Measurements from ENCODE around the gene PLA2G2A.

DNA sequence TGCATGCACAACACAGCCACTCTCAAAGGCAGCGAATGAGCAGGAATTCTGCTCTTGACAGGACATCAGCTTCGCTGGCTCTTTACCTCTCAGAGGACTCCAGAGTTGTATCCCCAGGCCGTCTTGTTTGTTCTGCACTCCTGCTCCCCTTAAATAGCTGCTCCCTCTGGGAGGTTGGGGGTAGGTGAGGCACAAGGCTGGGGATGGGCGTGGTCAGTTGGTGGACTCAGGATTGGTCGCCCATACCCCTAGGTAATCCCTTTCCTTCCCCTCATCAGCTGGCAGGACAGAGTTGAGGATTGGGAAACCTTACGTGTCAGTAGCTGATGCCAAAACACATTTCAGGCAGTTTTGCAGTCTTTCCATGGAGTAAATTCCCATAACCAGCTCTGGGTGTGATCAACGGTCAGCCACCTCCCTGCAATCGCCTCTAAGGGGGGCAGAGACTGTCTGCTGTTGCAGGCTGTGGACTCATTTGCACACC is at the start of gene PLA2G2A:
- TF ChIP-seq POLR2A (IDR thresholded peaks at IDR 0.05), result no peak
- TF ChIP-seq, protein P1, sequence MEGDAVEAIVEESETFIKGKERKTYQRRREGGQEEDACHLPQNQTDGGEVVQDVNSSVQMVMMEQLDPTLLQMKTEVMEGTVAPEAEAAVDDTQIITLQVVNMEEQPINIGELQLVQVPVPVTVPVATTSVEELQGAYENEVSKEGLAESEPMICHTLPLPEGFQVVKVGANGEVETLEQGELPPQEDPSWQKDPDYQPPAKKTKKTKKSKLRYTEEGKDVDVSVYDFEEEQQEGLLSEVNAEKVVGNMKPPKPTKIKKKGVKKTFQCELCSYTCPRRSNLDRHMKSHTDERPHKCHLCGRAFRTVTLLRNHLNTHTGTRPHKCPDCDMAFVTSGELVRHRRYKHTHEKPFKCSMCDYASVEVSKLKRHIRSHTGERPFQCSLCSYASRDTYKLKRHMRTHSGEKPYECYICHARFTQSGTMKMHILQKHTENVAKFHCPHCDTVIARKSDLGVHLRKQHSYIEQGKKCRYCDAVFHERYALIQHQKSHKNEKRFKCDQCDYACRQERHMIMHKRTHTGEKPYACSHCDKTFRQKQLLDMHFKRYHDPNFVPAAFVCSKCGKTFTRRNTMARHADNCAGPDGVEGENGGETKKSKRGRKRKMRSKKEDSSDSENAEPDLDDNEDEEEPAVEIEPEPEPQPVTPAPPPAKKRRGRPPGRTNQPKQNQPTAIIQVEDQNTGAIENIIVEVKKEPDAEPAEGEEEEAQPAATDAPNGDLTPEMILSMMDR (IDR thresholded peaks at IDR 0.05), result no peak
- TF ChIP-seq POLR2AphosphoS5 (IDR thresholded peaks at IDR 0.05), result no peak

All from transverse colon (tissue), 4 donors.